Measurements from ENCODE around the gene SGMS1. TPM values are rescaled to one million over a fixed set of nuclear protein-coding genes. Genes with fewer than 3 reads are reported as not detected.

SGMS1 gene
- total and polyA plus RNA-seq, 2 experiments from 2014 or later = 15.0 to 34.7 TPM

GRCh38 chr10:50650481-50650880 is 26.7 kb upstream of the SGMS1 start (continued):
- TF ChIP-seq ZNF462 (CRISPR knock-in tag; IDR thresholded peaks at IDR 0.05) (no peak), REST (IDR thresholded peaks at IDR 0.05; ENCODE audit: unreplicated experiment) (no peak), EZH2 (IDR thresholded peaks at IDR 0.05; ENCODE audit: low read depth, unreplicated experiment) (no peak), EZH2phosphoT487 (IDR thresholded peaks at IDR 0.05; ENCODE audit: unreplicated experiment) (no peak), CREB1 (CRISPR knock-in tag; IDR thresholded peaks at IDR 0.05; ENCODE audit: low read depth) (no peak)

- no peaks in the 10 kb centered on the region for H3K27me3 ChIP-seq (ENCODE audit: insufficient read depth)
- Mint-ChIP-seq H3K4me3 (no peak overlapping the region), H3K36me3 (ENCODE audit: low read depth) (no peaks in the 10 kb centered on the region), H3K4me1 (peaks cover 8% of the 10 kb centered on the region), H3K27me3 (ENCODE audit: insufficient read depth, low read depth, poor library complexity) (peaks cover 3% of the 10 kb centered on the region), H3K9me3 (no peaks in the 10 kb centered on the region; the same call in 2 of the 3 replicates), H3K27ac (no peak overlapping the region)
- H4K20me1 ChIP-seq (replicated peaks; ENCODE audit: insufficient read depth) = no peaks in the 10 kb centered on the region
- H2AFZ ChIP-seq = peak overlapping the region; percentile 45
- ATAC-seq = no peak
- H3K4me1 ChIP-seq (ENCODE audit: insufficient read depth) = no peaks in the 10 kb centered on the region
- H3K36me3 ChIP-seq (ENCODE audit: insufficient read depth) = no peaks in the 10 kb centered on the region
- no peak overlapping the region for H3K4me3 ChIP-seq
- H3K4me2 ChIP-seq = no peak overlapping the region
- no peak overlapping the region for H3K27ac ChIP-seq (ENCODE audit: low read depth)
- H3K79me2 ChIP-seq (replicated peaks; ENCODE audit: insufficient read depth) = no peaks in the 10 kb centered on the region
- H3F3A ChIP-seq (replicated peaks; ENCODE audit: low read depth) = no peaks in the 10 kb centered on the region
- DNase-seq (ENCODE audit: low spot score) = no peak
- H3K9me2 ChIP-seq (ENCODE audit: insufficient read depth) = peaks cover under 1% of the 10 kb centered on the region; the same call in 1 of the 2 replicates
- no peak for TF ChIP-seq EZH2phosphoT487 (IDR thresholded peaks at IDR 0.05; ENCODE audit: unreplicated experiment)
- no peak for TF ChIP-seq CTCF (conservative IDR thresholded peaks at IDR 0.05; ENCODE audit: low read depth in 2 of 2)
- no peak for TF ChIP-seq ZNF114 (CRISPR knock-in tag; IDR thresholded peaks at IDR 0.05)
These were observed 25.1 kb upstream of the SGMS1 start for GRCh38 chr10:50648935-50649227.
